Endothelial cell of umbilical vein (primary cell): Measurements from ENCODE around the gene CDH1. TPM values are rescaled to one million over a fixed set of nuclear protein-coding genes. Genes with fewer than 3 reads are reported as not detected.
"Not testable (repeated sequence)": the region's sequence is repeated elsewhere in the genome, so short reads cannot be mapped to it uniquely, and the experiment has no call there.

Experiments used
- BruUV-seq: library from RNA; stranded (reverse); fragments of 400-500 nt; replicated peaks from 2 replicates; lab custom pipeline; 2021; lab: Mats Ljungman, UMichigan
- CTCF ChIA-PET: fragments of 300-600, 350-600 bp; sonication (Branson Sonifier 250); formaldehyde crosslinking; loops from one replicate; lab custom pipeline; 2021; ENCODE audit warnings: antibody characterized with exemption, inconsistent platforms; lab: Charles Lee
- POLR2A ChIA-PET: fragments of 300-600, 350-600 bp; sonication (Branson Sonifier 250); formaldehyde crosslinking; loops from one replicate; lab custom pipeline; 2021; ENCODE audit warnings: antibody characterized with exemption, inconsistent platforms; lab: Charles Lee
- DNase-seq: peaks from one replicate; pipeline ENCODE4 v3.0.0-alpha.2; 2011; ENCODE audit warnings: low read depth, low spot score
- FAIRE-seq: peaks from 2 replicates; lab custom pipeline; 2011; peaks lifted over from hg19 to GRCh38; lab: Jason Lieb, UNC
- H2AFZ ChIP-seq: 2 replicates; pipeline ENCODE4 v1.6.0; 2012; ENCODE audit warnings: low read depth, low read length, control low read depth, inconsistent platforms
- H3K27ac ChIP-seq: 2 replicates; pipeline ENCODE4 v1.5.1; 2011; ENCODE audit warnings: low read depth, mild to moderate bottlenecking, control low read depth, low read length, moderate library complexity; ENCODE audit not compliant: insufficient read depth
- H3K27me3 ChIP-seq, 2 experiments: 2 replicates each; pipeline versions ENCODE4 v1.6.0 to v1.6.1; 2011; ENCODE audit warnings: low read length in 2 of 2, mixed read lengths in 1 of 2; ENCODE audit not compliant: control insufficient read depth in 2 of 2, insufficient read depth in 2 of 2
- H3K36me3 ChIP-seq, 2 experiments: 2 replicates in 1 of 2; 3 replicates in 1 of 2; pipeline ENCODE4 v1.5.1; 2011; ENCODE audit warnings: low read length in 2 of 2, mild to moderate bottlenecking in 1 of 2, moderate library complexity in 1 of 2; ENCODE audit not compliant: control insufficient read depth in 2 of 2, insufficient read depth in 2 of 2; ENCODE audit errors: extremely low read depth in 1 of 2
- H3K4me1 ChIP-seq: 3 replicates; pipeline ENCODE4 v1.5.1; 2011; ENCODE audit warnings: mild to moderate bottlenecking, low read length; ENCODE audit not compliant: control insufficient read depth, insufficient read depth; ENCODE audit errors: extremely low read depth
- H3K4me2 ChIP-seq: 2 replicates; pipeline ENCODE4 v1.6.1; 2011; ENCODE audit warnings: low read length, control low read depth, mixed read lengths; ENCODE audit not compliant: insufficient read depth
- H3K4me3 ChIP-seq, 3 experiments: fragments of 200-600 bp in 1 of 3; sonication (generic), shearing (Covaris generic) in 1 of 3; replicated peaks in 1 of 3; 2 replicates each; pipeline ENCODE4 v1.5.1; 2011 to 2016; ENCODE audit warnings: control low read depth in 3 of 3, low read length in 3 of 3, mild to moderate bottlenecking in 2 of 3, inconsistent platforms in 1 of 3, low read depth in 1 of 3, moderate library complexity in 1 of 3; ENCODE audit not compliant: insufficient read depth in 1 of 3
- H3K79me2 ChIP-seq: 2 replicates; pipeline ENCODE4 v1.6.0; 2012; ENCODE audit warnings: low read length, inconsistent platforms; ENCODE audit not compliant: control insufficient read depth, insufficient read depth
- H3K9ac ChIP-seq: replicated peaks from 2 replicates; pipeline ENCODE3; 2011; ENCODE audit warnings: low read length, control low read depth; ENCODE audit not compliant: insufficient read depth; ENCODE audit errors: extremely low read depth
- H3K9me1 ChIP-seq: replicated peaks from 3 replicates; pipeline ENCODE4 v1.6.0; 2011; ENCODE audit warnings: mild to moderate bottlenecking, low read length; ENCODE audit not compliant: control insufficient read depth, insufficient read depth; ENCODE audit errors: extremely low read depth
- H3K9me3 ChIP-seq: replicated peaks from 2 replicates; pipeline ENCODE4 v1.5.1; 2012; ENCODE audit warnings: low read length, inconsistent platforms; ENCODE audit not compliant: control insufficient read depth, insufficient read depth
- H4K20me1 ChIP-seq: replicated peaks from 2 replicates; pipeline ENCODE3; 2011; ENCODE audit warnings: mild to moderate bottlenecking, low read length; ENCODE audit not compliant: control insufficient read depth, insufficient read depth; ENCODE audit errors: extremely low read depth
- CTCF ChIP-seq, 2 donors: IDR thresholded peaks; 1 replicate in 1 of 2; 2 replicates in 1 of 2; pipeline ENCODE4 v1.5.1; 2011; ENCODE audit warnings: low read length in 2 of 2, mild to moderate bottlenecking in 2 of 2, moderate library complexity in 2 of 2, control low read depth in 1 of 2, inconsistent platforms in 1 of 2, low read depth in 1 of 2; ENCODE audit not compliant: insufficient read depth in 1 of 2; ENCODE audit errors: extremely low read depth in 1 of 2
- EZH2 ChIP-seq: IDR thresholded peaks from 2 replicates; pipeline ENCODE4 v1.6.1; 2012; ENCODE audit warnings: borderline replicate concordance, low read depth, mild to moderate bottlenecking, moderate library complexity, low read length, inconsistent platforms; ENCODE audit not compliant: severe bottlenecking
- FOS ChIP-seq: IDR thresholded peaks from 2 replicates; pipeline ENCODE4 v1.6.1; 2011; ENCODE audit warnings: mild to moderate bottlenecking, low read length, moderate library complexity, borderline replicate concordance; ENCODE audit not compliant: insufficient read depth
- GATA2 ChIP-seq: IDR thresholded peaks from 2 replicates; pipeline ENCODE4 v1.7.0; 2011; ENCODE audit warnings: low read depth, mild to moderate bottlenecking, moderate library complexity, mixed read lengths, low read length; ENCODE audit not compliant: insufficient read length, insufficient read depth
- JUN ChIP-seq: IDR thresholded peaks from 2 replicates; pipeline ENCODE4 v1.6.1; 2011; ENCODE audit warnings: borderline replicate concordance, low read depth; ENCODE audit not compliant: insufficient read length, insufficient read depth
- MAX ChIP-seq: IDR thresholded peaks from 2 replicates; pipeline ENCODE4 v1.6.1; 2011; ENCODE audit not compliant: insufficient read depth, insufficient read length
- MYC ChIP-seq: IDR thresholded peaks from one replicate; pipeline ENCODE4 v1.6.1; 2011; ENCODE audit warnings: mild to moderate bottlenecking, low read depth, low read length
- POLR2A ChIP-seq: IDR thresholded peaks from 2 replicates; pipeline ENCODE4 v1.6.1; 2012; ENCODE audit warnings: low read depth, mild to moderate bottlenecking, control low read depth, low read length
- POLR2AphosphoS5 ChIP-seq: IDR thresholded peaks from 2 replicates; pipeline ENCODE4 v1.6.1; 2012; ENCODE audit warnings: low read depth, mild to moderate bottlenecking, control low read depth, low read length, moderate library complexity; ENCODE audit not compliant: insufficient read depth
- dilution Hi-C: fragments of 300-500 bp; cut with MboI; formaldehyde crosslinking; loops from one replicate; pipeline ENCODE4 v1.15.0; 2019; ENCODE audit warnings: low sequenced_read_pairs; ENCODE audit not compliant: extremely low pct_ligation_motif_present
- intact Hi-C: fragments of 100-400 bp; cut with micrococcal nuclease; formaldehyde crosslinking; loops from one replicate; pipeline ENCODE4 v1.10.0; 2022
- polyA plus RNA-seq, 4 experiments: library from polyadenylated mRNA; depleted of rRNA in 3 of 4; stranded (reverse) in 3 of 4; unstranded in 1 of 4; fragments of >200 nt; gene quantifications; 2 replicates each; pipeline versions ENCODE4 v1.2.1 to v1.2.3, GENCODE V29; 2011 to 2012; ENCODE audit warnings: missing spikeins in 1 of 4
- total RNA-seq: library from RNA; stranded (reverse); gene quantifications from 2 replicates; pipeline ENCODE4 v1.2.3, GENCODE V29; 2021

The CDH1 gene
- total and polyA plus RNA-seq, 2 donors (not counting 3 experiments of a cell fraction or from before 2014, with no cell fraction given) = 0.28 to 0.69 TPM

GRCh38 chr16:68715471-68715870, 21.6 kb upstream of the CDH1 start:
- no peaks in the 10 kb centered on the region for H3K36me3 ChIP-seq
- no peak for FAIRE-seq
- BruUV-seq = no TSS peak
- no peaks in the 10 kb centered on the region for H3K9me3 ChIP-seq
- no peak overlapping the region for H3K9ac ChIP-seq
- no peaks in the 10 kb centered on the region for H3K4me1 ChIP-seq
- H3K27ac ChIP-seq = no peak overlapping the region
- ChIA-PET POLR2A (no interaction called here), CTCF (interaction anchor here (0.7 kb wide), 1 partner anchor 225 kb away, joined by 3 read pairs; no protein-coding TSS in a partner anchor)
- no peaks in the 10 kb centered on the region for H3K9me1 ChIP-seq
- dilution Hi-C loops (no loop called here), intact Hi-C loops (no loop called here)
- no peak overlapping the region for H3K4me2 ChIP-seq
- no peak for TF ChIP-seq POLR2A
- TF ChIP-seq GATA2 = no peak
- TF ChIP-seq CTCF (IDR thresholded peaks at IDR 0.05; ENCODE audit: extremely low read depth in 1 of 2, insufficient read depth in 1 of 2, low read depth in 1 of 2, low read length in 2 of 2) = no peak
- no peak for TF ChIP-seq MYC
- no peak for TF ChIP-seq FOS
- TF ChIP-seq POLR2AphosphoS5 = no peak
- TF ChIP-seq JUN = no peak
- no peak for TF ChIP-seq MAX
- TF ChIP-seq EZH2 = no peak
- no peaks in the 10 kb centered on the region for H4K20me1 ChIP-seq
- no peaks in the 10 kb centered on the region for H3K79me2 ChIP-seq
- no peaks in the 10 kb centered on the region for H3K27me3 ChIP-seq
- H2AFZ ChIP-seq = no peak overlapping the region
- no peak for DNase-seq
- H3K4me3 ChIP-seq = no peak overlapping the region

GRCh38 chr16:68716516-68716915, 20.6 kb upstream of the CDH1 start:
- CTCF ChIA-PET, POLR2A ChIA-PET: not testable (repeated sequence)

More at GRCh38 chr16:68716516-68716915, 20.6 kb upstream of the CDH1 start:
- H3K36me3 ChIP-seq, BruUV-seq, DNase-seq, H3K27ac ChIP-seq, H4K20me1 ChIP-seq, H3K4me3 ChIP-seq, H3K9me3 ChIP-seq, intact Hi-C loops, dilution Hi-C loops, H3K27me3 ChIP-seq, H3K4me1 ChIP-seq, FAIRE-seq, H3K79me2 ChIP-seq, H3K4me2 ChIP-seq, H3K9me1 ChIP-seq, H3K9ac ChIP-seq, H2AFZ ChIP-seq: not testable (repeated sequence)
